Liver (tissue), 9 donors: ENCODE measurements around the gene C15orf39. TPM values are rescaled to one million over a fixed set of nuclear protein-coding genes. Genes with fewer than 3 reads are reported as not detected.
A peak's percentile ranks its signal among the peaks of the same experiment; 100 is the strongest.

Experiments
- DNase-seq: peaks from one replicate; pipeline ENCODE4 v3.0.0-alpha.2; 2017; ENCODE audit warnings: low spot score
- H3K27ac ChIP-seq, 2 donors: one replicate each; pipeline ENCODE4 v1.7.0; 2013; ENCODE audit warnings: inconsistent platforms in 2 of 2, low read length in 2 of 2, control low read depth in 1 of 2, low read depth in 1 of 2, mild to moderate bottlenecking in 1 of 2
- H3K27me3 ChIP-seq, 4 donors: one replicate each; pipeline versions ENCODE4 v1.6.1 to v1.7.0; 2013; ENCODE audit warnings: low read length in 3 of 4, inconsistent platforms in 1 of 4, mild to moderate bottlenecking in 1 of 4, moderate library complexity in 1 of 4; ENCODE audit not compliant: control insufficient read depth in 4 of 4, insufficient read depth in 4 of 4
- H3K36me3 ChIP-seq, 4 donors: one replicate each; pipeline versions ENCODE4 v1.6.1 to v1.7.0; 2013; ENCODE audit warnings: low read length in 3 of 4, mild to moderate bottlenecking in 3 of 4, low read depth in 1 of 4, moderate library complexity in 1 of 4; ENCODE audit not compliant: control insufficient read depth in 4 of 4, insufficient read depth in 3 of 4
- H3K4me1 ChIP-seq, 4 donors: one replicate each; pipeline versions ENCODE4 v1.6.1 to v1.7.0; 2013; ENCODE audit warnings: low read length in 3 of 4, mild to moderate bottlenecking in 3 of 4, moderate library complexity in 1 of 4; ENCODE audit not compliant: control insufficient read depth in 4 of 4, insufficient read depth in 4 of 4
- H3K4me3 ChIP-seq, 3 donors: one replicate each; pipeline versions ENCODE4 v1.6.1 to v1.7.0; 2013; ENCODE audit warnings: low read length in 3 of 3, control low read depth in 1 of 3, low read depth in 1 of 3, mild to moderate bottlenecking in 1 of 3
- H3K9ac ChIP-seq, 2 donors: one replicate each; pipeline ENCODE4 v1.7.0; 2013; ENCODE audit warnings: low read length in 2 of 2, mild to moderate bottlenecking in 2 of 2, moderate library complexity in 2 of 2, control low read depth in 1 of 2, low read depth in 1 of 2
- H3K9me3 ChIP-seq, 4 donors: one replicate each; pipeline versions ENCODE4 v1.6.1 to v1.7.0; 2013; ENCODE audit warnings: low read length in 3 of 4; ENCODE audit not compliant: control insufficient read depth in 4 of 4
- CTCF ChIP-seq: fragments of 150-350 bp; IDR thresholded peaks from 2 replicates; pipeline ENCODE4 v1.5.1; 2017; ENCODE audit warnings: improper control_type of control experiment, low read depth, low read length; ENCODE audit not compliant: missing input control
- EGR1 ChIP-seq, 2 donors: IDR thresholded peaks; 2 replicates each; pipeline ENCODE4 v1.6.1; 2016 to 2018; ENCODE audit warnings: antibody characterized with exemption in 2 of 2, low read depth in 2 of 2
- FOXA1 ChIP-seq: IDR thresholded peaks from 2 replicates; pipeline ENCODE4 v1.6.1; 2016; ENCODE audit warnings: antibody characterized with exemption
- FOXA2 ChIP-seq: IDR thresholded peaks from 2 replicates; pipeline ENCODE4 v1.6.1; 2016; ENCODE audit warnings: antibody characterized with exemption
- GABPA ChIP-seq, 2 donors: IDR thresholded peaks in 1 of 2; conservative IDR thresholded peaks in 1 of 2; 2 replicates each; pipeline ENCODE4 v1.6.1; 2016; ENCODE audit warnings: antibody characterized with exemption in 2 of 2, mild to moderate bottlenecking in 1 of 2, moderate library complexity in 1 of 2
- HNF4A ChIP-seq, 2 donors: conservative IDR thresholded peaks; 2 replicates each; pipeline ENCODE4 v1.6.1; 2016; ENCODE audit warnings: antibody characterized with exemption in 2 of 2, mild to moderate bottlenecking in 2 of 2
- HNF4G ChIP-seq: IDR thresholded peaks from 2 replicates; pipeline ENCODE4 v1.6.1; 2016; ENCODE audit warnings: antibody characterized with exemption
- JUND ChIP-seq, 2 donors: IDR thresholded peaks; 2 replicates each; pipeline ENCODE4 v1.6.1; 2016; ENCODE audit warnings: antibody characterized with exemption in 2 of 2
- NR2F2 ChIP-seq: IDR thresholded peaks from 2 replicates; pipeline ENCODE4 v1.6.1; 2016; ENCODE audit warnings: antibody characterized with exemption
- RAD21 ChIP-seq, 2 donors: IDR thresholded peaks; 2 replicates each; pipeline ENCODE4 v1.6.1; 2016; ENCODE audit warnings: antibody characterized with exemption in 2 of 2, mild to moderate bottlenecking in 2 of 2
- RXRA ChIP-seq, 2 donors: IDR thresholded peaks; 2 replicates each; pipeline ENCODE4 v1.6.1; 2017 to 2018; ENCODE audit warnings: antibody characterized with exemption in 2 of 2, mild to moderate bottlenecking in 1 of 2
- SP1 ChIP-seq: IDR thresholded peaks from 2 replicates; pipeline ENCODE4 v1.6.1; 2018; ENCODE audit warnings: antibody characterized with exemption, mild to moderate bottlenecking
- TAF1 ChIP-seq: conservative IDR thresholded peaks from 2 replicates; pipeline ENCODE4 v1.6.1; 2016; ENCODE audit warnings: antibody characterized with exemption, mild to moderate bottlenecking
- YY1 ChIP-seq: IDR thresholded peaks from 2 replicates; pipeline ENCODE4 v1.6.1; 2016; ENCODE audit warnings: antibody characterized with exemption, mild to moderate bottlenecking
- WGBS: extraction: QIAGEN DNeasy Blood & Tissue Kit; methylation state at CpG from one replicate; pipeline ENCODE4 v1.1.7; 2013; 5-methylcytosine and 5-hydroxymethylcytosine counted together
- polyA plus RNA-seq, 2 donors: library from polyadenylated mRNA; stranded (reverse) in 1 of 2; unstranded in 1 of 2; fragments of 200-250 nt in 1 of 2; fragments of >200 nt in 1 of 2; fragmentation: Nextera tagmentation in 1 of 2; extraction: Ambion mirVana in 1 of 2; gene quantifications; one replicate each; pipeline versions ENCODE4 v1.2.1 to v1.2.3, GENCODE V29; 2013 to 2015
- total RNA-seq, 2 donors: library from RNA; depleted of rRNA; stranded (reverse); fragments of >200 nt; gene quantifications; one replicate each; pipeline ENCODE4 v1.2.3, GENCODE V29; 2014
- TF ChIP-seq, protein P1 (sequence below): IDR thresholded peaks from 2 replicates; pipeline ENCODE4 v1.6.1; 2016; ENCODE audit warnings: antibody characterized with exemption
- TF ChIP-seq, protein P2 (sequence below): IDR thresholded peaks from 2 replicates; pipeline ENCODE4 v1.6.1; 2016; ENCODE audit warnings: antibody characterized with exemption
- TF ChIP-seq, protein P3 (sequence below): IDR thresholded peaks from 2 replicates; pipeline ENCODE4 v1.6.1; 2016; ENCODE audit warnings: antibody characterized with exemption, mild to moderate bottlenecking
- TF ChIP-seq, protein P4 (sequence below): IDR thresholded peaks from 2 replicates; pipeline ENCODE4 v1.6.1; 2016; ENCODE audit warnings: antibody characterized with exemption
- donor health status: healthy.
- donor health status: healthy.
- donor health status: healthy.
- donor health status: healthy.
- donor health status: healthy.

C15orf39 gene
- total and polyA plus RNA-seq, 4 donors: 1.2 to 4.0 (median 3.0) TPM

DNA sequence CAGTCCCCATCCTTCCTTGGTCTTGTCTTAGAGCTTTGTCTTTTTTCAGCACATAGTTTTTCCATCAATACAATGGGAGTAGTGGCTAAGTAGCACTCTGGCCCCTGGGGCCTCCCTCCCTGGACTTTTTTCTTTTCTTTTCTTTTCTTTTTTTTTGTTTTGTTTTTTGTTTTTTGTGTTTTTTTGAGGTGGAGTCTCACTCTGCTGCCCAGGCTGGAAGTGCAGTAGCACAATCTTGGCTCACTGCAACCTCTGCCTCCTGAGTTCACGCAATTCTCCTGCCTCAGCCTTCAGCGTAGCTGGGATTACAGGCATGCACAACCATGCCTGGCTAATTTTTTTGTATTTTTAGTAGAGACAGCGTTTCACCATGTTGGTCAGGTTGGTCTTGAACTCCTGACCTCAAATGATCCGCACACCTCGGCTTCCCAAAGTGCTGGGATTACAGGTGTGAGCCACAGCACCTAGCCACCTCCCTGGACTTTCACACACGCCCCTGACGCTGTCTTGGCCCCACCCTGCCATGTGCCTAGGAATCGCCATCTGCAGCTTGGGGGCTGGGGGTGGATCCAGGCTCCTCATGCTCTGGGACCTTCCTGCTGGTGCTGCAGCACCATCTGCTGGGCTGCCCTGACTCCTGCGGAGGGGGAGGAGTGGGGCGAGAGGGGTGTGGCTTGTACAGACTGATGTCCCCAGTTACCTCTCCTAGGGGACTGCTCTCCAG is 2.8 kb downstream of the C15orf39 start:
- Histone ChIP-seq H3K27ac (peak overlapping the region in 1 of 2 donors; percentile 6), H3K9ac (no peak overlapping the region), H3K9me3 (no peaks in the 10 kb centered on the region)

More for the DNA sequence above, 2.8 kb downstream of the C15orf39 start:
- H3K27me3 ChIP-seq: no peaks in the 10 kb centered on the region
- H3K36me3 ChIP-seq: peaks cover 0 to 19% (median 2%) of the 10 kb centered on the region in 4 donors
- no peak overlapping the region for H3K4me3 ChIP-seq
- peaks cover 5 to 51% (median 33%) of the 10 kb centered on the region in 4 donors for H3K4me1 ChIP-seq
- WGBS: 16% methylated on average over 10 of the region's 10 CpGs
- no peak for TF ChIP-seq GABPA (IDR thresholded peaks at IDR 0.05 in 1 of 2, conservative IDR thresholded peaks at IDR 0.05 in 1 of 2)
- TF ChIP-seq TAF1: no peak
- no peak for TF ChIP-seq FOXA1
- TF ChIP-seq, protein P1, sequence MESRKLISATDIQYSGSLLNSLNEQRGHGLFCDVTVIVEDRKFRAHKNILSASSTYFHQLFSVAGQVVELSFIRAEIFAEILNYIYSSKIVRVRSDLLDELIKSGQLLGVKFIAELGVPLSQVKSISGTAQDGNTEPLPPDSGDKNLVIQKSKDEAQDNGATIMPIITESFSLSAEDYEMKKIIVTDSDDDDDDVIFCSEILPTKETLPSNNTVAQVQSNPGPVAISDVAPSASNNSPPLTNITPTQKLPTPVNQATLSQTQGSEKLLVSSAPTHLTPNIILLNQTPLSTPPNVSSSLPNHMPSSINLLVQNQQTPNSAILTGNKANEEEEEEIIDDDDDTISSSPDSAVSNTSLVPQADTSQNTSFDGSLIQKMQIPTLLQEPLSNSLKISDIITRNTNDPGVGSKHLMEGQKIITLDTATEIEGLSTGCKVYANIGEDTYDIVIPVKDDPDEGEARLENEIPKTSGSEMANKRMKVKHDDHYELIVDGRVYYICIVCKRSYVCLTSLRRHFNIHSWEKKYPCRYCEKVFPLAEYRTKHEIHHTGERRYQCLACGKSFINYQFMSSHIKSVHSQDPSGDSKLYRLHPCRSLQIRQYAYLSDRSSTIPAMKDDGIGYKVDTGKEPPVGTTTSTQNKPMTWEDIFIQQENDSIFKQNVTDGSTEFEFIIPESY: no peak
- no peak for TF ChIP-seq EGR1 (IDR thresholded peaks at IDR 0.05; ENCODE audit: low read depth in 2 of 2)
- peak; percentile 100 for TF ChIP-seq RAD21 (IDR thresholded peaks at IDR 0.05)
- TF ChIP-seq, protein P2, sequence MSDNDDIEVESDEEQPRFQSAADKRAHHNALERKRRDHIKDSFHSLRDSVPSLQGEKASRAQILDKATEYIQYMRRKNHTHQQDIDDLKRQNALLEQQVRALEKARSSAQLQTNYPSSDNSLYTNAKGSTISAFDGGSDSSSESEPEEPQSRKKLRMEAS: no peak
- TF ChIP-seq YY1: peak; percentile 11
- TF ChIP-seq, protein P3, sequence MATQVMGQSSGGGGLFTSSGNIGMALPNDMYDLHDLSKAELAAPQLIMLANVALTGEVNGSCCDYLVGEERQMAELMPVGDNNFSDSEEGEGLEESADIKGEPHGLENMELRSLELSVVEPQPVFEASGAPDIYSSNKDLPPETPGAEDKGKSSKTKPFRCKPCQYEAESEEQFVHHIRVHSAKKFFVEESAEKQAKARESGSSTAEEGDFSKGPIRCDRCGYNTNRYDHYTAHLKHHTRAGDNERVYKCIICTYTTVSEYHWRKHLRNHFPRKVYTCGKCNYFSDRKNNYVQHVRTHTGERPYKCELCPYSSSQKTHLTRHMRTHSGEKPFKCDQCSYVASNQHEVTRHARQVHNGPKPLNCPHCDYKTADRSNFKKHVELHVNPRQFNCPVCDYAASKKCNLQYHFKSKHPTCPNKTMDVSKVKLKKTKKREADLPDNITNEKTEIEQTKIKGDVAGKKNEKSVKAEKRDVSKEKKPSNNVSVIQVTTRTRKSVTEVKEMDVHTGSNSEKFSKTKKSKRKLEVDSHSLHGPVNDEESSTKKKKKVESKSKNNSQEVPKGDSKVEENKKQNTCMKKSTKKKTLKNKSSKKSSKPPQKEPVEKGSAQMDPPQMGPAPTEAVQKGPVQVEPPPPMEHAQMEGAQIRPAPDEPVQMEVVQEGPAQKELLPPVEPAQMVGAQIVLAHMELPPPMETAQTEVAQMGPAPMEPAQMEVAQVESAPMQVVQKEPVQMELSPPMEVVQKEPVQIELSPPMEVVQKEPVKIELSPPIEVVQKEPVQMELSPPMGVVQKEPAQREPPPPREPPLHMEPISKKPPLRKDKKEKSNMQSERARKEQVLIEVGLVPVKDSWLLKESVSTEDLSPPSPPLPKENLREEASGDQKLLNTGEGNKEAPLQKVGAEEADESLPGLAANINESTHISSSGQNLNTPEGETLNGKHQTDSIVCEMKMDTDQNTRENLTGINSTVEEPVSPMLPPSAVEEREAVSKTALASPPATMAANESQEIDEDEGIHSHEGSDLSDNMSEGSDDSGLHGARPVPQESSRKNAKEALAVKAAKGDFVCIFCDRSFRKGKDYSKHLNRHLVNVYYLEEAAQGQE: no peak
- peak; percentile 23 to 66 for TF ChIP-seq HNF4A (conservative IDR thresholded peaks at IDR 0.05)
- peak; percentile 27 for TF ChIP-seq NR2F2
- TF ChIP-seq SP1: peak; percentile 46
- TF ChIP-seq JUND (IDR thresholded peaks at IDR 0.05): no peak
- TF ChIP-seq CTCF: peak; percentile 94
- TF ChIP-seq HNF4G: no peak
- TF ChIP-seq, protein P4, sequence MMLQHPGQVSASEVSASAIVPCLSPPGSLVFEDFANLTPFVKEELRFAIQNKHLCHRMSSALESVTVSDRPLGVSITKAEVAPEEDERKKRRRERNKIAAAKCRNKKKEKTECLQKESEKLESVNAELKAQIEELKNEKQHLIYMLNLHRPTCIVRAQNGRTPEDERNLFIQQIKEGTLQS: no peak
- TF ChIP-seq RXRA (IDR thresholded peaks at IDR 0.05): peak; percentile 41 to 77
- no peak for TF ChIP-seq FOXA2
- DNase-seq: peak; percentile 84
